Adrenal gland (tissue), 5 donors: ENCODE measurements around the gene KCTD20.

Source experiments
- CTCF ChIP-seq, 6 experiments: fragments of 450-650 bp in 4 of 6; fragments of 200-600 bp in 2 of 6; sonication (generic) in 1 of 6; IDR thresholded peaks; 1 replicate in 5 of 6; 2 replicates in 1 of 6; pipeline versions ENCODE4 v1.5.1 to v1.8.0; 2016 to 2021; ENCODE audit warnings: antibody characterized with exemption in 6 of 6, mild to moderate bottlenecking in 2 of 6, moderate library complexity in 1 of 6
- POLR2A ChIP-seq, 2 donors: fragments of 450-650 bp; IDR thresholded peaks; one replicate each; pipeline ENCODE4 v1.6.1; 2017; ENCODE audit warnings: antibody characterized with exemption in 2 of 2, mild to moderate bottlenecking in 2 of 2, moderate library complexity in 1 of 2
- donor health status: DM: no; HTN: no; CAD: no.

GRCh38 chr6:36510365-36510764 is 67.6 kb downstream of the KCTD20 start:
- TF ChIP-seq POLR2A (IDR thresholded peaks at IDR 0.05): no peak
- TF ChIP-seq CTCF (IDR thresholded peaks at IDR 0.05): no peak
